Activated T-cell treated with anti-CD3 and anti-CD28 coated beads for 48 hours (primary cell): ENCODE data around the gene MDC1.
"Not testable (repeated sequence)": the region's sequence is repeated elsewhere in the genome, so short reads cannot be mapped to it uniquely, and the experiment has no call there.

Experiments
- DNase-seq: peaks from one replicate; pipeline ENCODE4 v3.0.0-alpha.2; 2020; ENCODE audit warnings: low read depth

Gene MDC1

GRCh38 chr6:30683183-30683979 lies 33.7 kb downstream of the MDC1 start:
- no peak for DNase-seq

GRCh38 chr6:30682143-30683117 lies 34.7 kb downstream of the MDC1 start:
- DNase-seq: peak; percentile 81

- no peak for DNase-seq
These were observed 35.3 kb downstream of the MDC1 start for GRCh38 chr6:30681766-30682142.

GRCh38 chr6:30679765-30680535 lies 37.1 kb downstream of the MDC1 start:
- no peak for DNase-seq

GRCh38 chr6:30678964-30679726 lies 37.9 kb downstream of the MDC1 start:
- DNase-seq: peak; percentile 90

- no peak for DNase-seq
These were observed 40.3 kb downstream of the MDC1 start for GRCh38 chr6:30676660-30677285.

GRCh38 chr6:30672445-30673253 lies 44.4 kb downstream of the MDC1 start, which contains the start of gene DHX16:
Gene DHX16 (minus strand): TSS chr6:30673006. CDS start chr6:30672841, 165 bp downstream.
- peak; percentile 84 for DNase-seq

GRCh38 chr6:30670760-30671527 lies 46.1 kb downstream of the MDC1 start:
- DNase-seq: no peak

- DNase-seq: peak; percentile 59
These were observed 50.8 kb downstream of the MDC1 start for GRCh38 chr6:30666300-30666699.

GRCh38 chr6:30664994-30665767 lies 51.9 kb downstream of the MDC1 start:
- no peak for DNase-seq

- DNase-seq: not testable (repeated sequence)
These were observed 59.2 kb downstream of the MDC1 start for GRCh38 chr6:30657922-30658321.

- DNase-seq: no peak
These were observed 59.6 kb downstream of the MDC1 start for GRCh38 chr6:30657454-30657853.

GRCh38 chr6:30656513-30656912 lies 60.6 kb downstream of the MDC1 start:
- DNase-seq: no peak

GRCh38 chr6:30655743-30656094 lies 61.4 kb downstream of the MDC1 start:
- no peak for DNase-seq

- DNase-seq: no peak
These were observed 62.0 kb downstream of the MDC1 start for GRCh38 chr6:30654798-30655742.

- DNase-seq: no peak
These were observed 65.9 kb downstream of the MDC1 start for GRCh38 chr6:30651143-30651542.
